SK-N-MC (cell line): ENCODE data around the gene PARD3B.

Source experiments
- DNase-seq: peaks from one replicate; pipeline ENCODE4 v3.0.0-alpha.2; 2011; ENCODE audit warnings: low read depth, low spot score
- H3K27ac ChIP-seq: fragments of 200-600 bp; sonication (generic); 2 replicates; pipeline ENCODE4 v1.5.1; 2016; ENCODE audit warnings: mixed run types
- H3K36me3 ChIP-seq: fragments of 200-600 bp; sonication (generic); 2 replicates; pipeline ENCODE4 v1.6.1; 2017; ENCODE audit warnings: antibody characterized with exemption, low read length, mixed read lengths; ENCODE audit not compliant: insufficient read depth
- H3K4me3 ChIP-seq: fragments of 200-600 bp; sonication (generic); 2 replicates; pipeline ENCODE4 v1.5.1; 2016
- H3K9ac ChIP-seq: fragments of 200-600 bp; sonication (generic); 2 replicates; pipeline ENCODE4 v1.8.0; 2017; ENCODE audit warnings: mixed run types, mixed read lengths; ENCODE audit not compliant: insufficient read length
- H3K9me3 ChIP-seq: fragments of 200-600 bp; sonication (generic); 2 replicates; pipeline ENCODE4 v1.6.1; 2017; ENCODE audit warnings: low read depth, mild to moderate bottlenecking, antibody characterized with exemption, low read length, moderate library complexity, mixed read lengths
- EZH2 ChIP-seq: fragments of 200-600 bp; sonication (generic); IDR thresholded peaks from one replicate; pipeline ENCODE4 v1.6.1; 2017; ENCODE audit warnings: antibody characterized with exemption
- FOXP2 ChIP-seq: optimal IDR thresholded peaks from 2 replicates; pipeline ENCODE3; 2011; ENCODE audit warnings: mild to moderate bottlenecking, moderate library complexity; ENCODE audit not compliant: insufficient read depth; ENCODE audit errors: extremely low read length, control extremely low read depth
- POLR2AphosphoS5 ChIP-seq: IDR thresholded peaks from 2 replicates; pipeline ENCODE4 v1.6.1; 2012; ENCODE audit warnings: mild to moderate bottlenecking, low read depth, low read length, borderline replicate concordance

The PARD3B gene

GRCh38 chr2:204705243-204705932 lies 160.1 kb downstream of the PARD3B start:
- no peak for TF ChIP-seq FOXP2
- no peak for TF ChIP-seq POLR2AphosphoS5
- TF ChIP-seq EZH2: no peak
- no peak overlapping the region for H3K9ac ChIP-seq
- H3K36me3 ChIP-seq: no peaks in the 10 kb centered on the region
- no peak for DNase-seq
- H3K27ac ChIP-seq: no peak overlapping the region
- no peaks in the 10 kb centered on the region for H3K9me3 ChIP-seq
- no peak overlapping the region for H3K4me3 ChIP-seq

- H3K4me3 ChIP-seq: no peak overlapping the region
- H3K9me3 ChIP-seq: no peaks in the 10 kb centered on the region
- H3K36me3 ChIP-seq: no peaks in the 10 kb centered on the region
- TF ChIP-seq FOXP2: no peak
- no peak for TF ChIP-seq POLR2AphosphoS5
- no peak for TF ChIP-seq EZH2
- peak; percentile 3 for DNase-seq
- H3K9ac ChIP-seq: no peak overlapping the region
- H3K27ac ChIP-seq: no peak overlapping the region
These were observed 161.7 kb downstream of the PARD3B start for GRCh38 chr2:204706939-204707338.

GRCh38 chr2:204713211-204713610 lies 167.9 kb downstream of the PARD3B start:
- Histone ChIP-seq H3K9ac (no peak overlapping the region), H3K36me3 (no peaks in the 10 kb centered on the region), H3K27ac (no peak overlapping the region), H3K9me3 (no peaks in the 10 kb centered on the region), H3K4me3 (no peak overlapping the region)
- DNase-seq: no peak
- TF ChIP-seq FOXP2: no peak
- no peak for TF ChIP-seq POLR2AphosphoS5
- TF ChIP-seq EZH2: no peak

GRCh38 chr2:204715361-204715760 lies 170.1 kb downstream of the PARD3B start:
- TF ChIP-seq FOXP2: no peak
- no peak overlapping the region for H3K9ac ChIP-seq
- no peak overlapping the region for H3K4me3 ChIP-seq
- H3K27ac ChIP-seq: no peak overlapping the region
- no peaks in the 10 kb centered on the region for H3K36me3 ChIP-seq
- no peak for DNase-seq
- no peaks in the 10 kb centered on the region for H3K9me3 ChIP-seq

GRCh38 chr2:204717591-204717990 lies 172.3 kb downstream of the PARD3B start:
- TF ChIP-seq EZH2 (no peak), POLR2AphosphoS5 (no peak), FOXP2 (no peak)
- Histone ChIP-seq H3K27ac (no peak overlapping the region), H3K36me3 (no peaks in the 10 kb centered on the region), H3K9ac (no peak overlapping the region), H3K9me3 (no peaks in the 10 kb centered on the region), H3K4me3 (no peak overlapping the region)
- no peak for DNase-seq

- Histone ChIP-seq H3K4me3 (no peak overlapping the region), H3K9ac (no peak overlapping the region), H3K9me3 (no peaks in the 10 kb centered on the region), H3K27ac (no peak overlapping the region), H3K36me3 (no peaks in the 10 kb centered on the region)
- no peak for DNase-seq
- TF ChIP-seq FOXP2 (no peak), EZH2 (no peak), POLR2AphosphoS5 (no peak)
These were observed 173.3 kb downstream of the PARD3B start for GRCh38 chr2:204718607-204719006.

- Histone ChIP-seq H3K9ac (no peak overlapping the region), H3K4me3 (no peak overlapping the region), H3K27ac (no peak overlapping the region), H3K9me3 (no peaks in the 10 kb centered on the region), H3K36me3 (no peaks in the 10 kb centered on the region)
- TF ChIP-seq EZH2 (no peak), FOXP2 (no peak), POLR2AphosphoS5 (no peak)
- no peak for DNase-seq
These were observed 175.6 kb downstream of the PARD3B start for GRCh38 chr2:204720874-204721273.

GRCh38 chr2:204722207-204722606 lies 176.9 kb downstream of the PARD3B start:
- TF ChIP-seq FOXP2 (no peak), EZH2 (no peak), POLR2AphosphoS5 (no peak)
- Histone ChIP-seq H3K27ac (no peak overlapping the region), H3K36me3 (no peaks in the 10 kb centered on the region), H3K9ac (no peak overlapping the region), H3K4me3 (no peak overlapping the region), H3K9me3 (no peaks in the 10 kb centered on the region)
- DNase-seq: no peak

- no peak for DNase-seq
- Histone ChIP-seq H3K36me3 (no peaks in the 10 kb centered on the region), H3K9ac (no peak overlapping the region), H3K27ac (no peak overlapping the region), H3K9me3 (no peaks in the 10 kb centered on the region), H3K4me3 (no peak overlapping the region)
- TF ChIP-seq POLR2AphosphoS5: no peak
- no peak for TF ChIP-seq EZH2
- no peak for TF ChIP-seq FOXP2
These were observed 177.4 kb downstream of the PARD3B start for GRCh38 chr2:204722691-204723090.
